CD4-positive, alpha-beta T cell treated with Interleukin-10 for 1 hour (primary cell): Measurements from ENCODE around the gene MED15.
"Not testable (repeated sequence)": the region's sequence is repeated elsewhere in the genome, so short reads cannot be mapped to it uniquely, and the experiment has no call there.

Source experiments
- DNase-seq: peaks from one replicate; pipeline ENCODE4 v3.0.0-alpha.2; 2020

The MED15 gene

DNA sequence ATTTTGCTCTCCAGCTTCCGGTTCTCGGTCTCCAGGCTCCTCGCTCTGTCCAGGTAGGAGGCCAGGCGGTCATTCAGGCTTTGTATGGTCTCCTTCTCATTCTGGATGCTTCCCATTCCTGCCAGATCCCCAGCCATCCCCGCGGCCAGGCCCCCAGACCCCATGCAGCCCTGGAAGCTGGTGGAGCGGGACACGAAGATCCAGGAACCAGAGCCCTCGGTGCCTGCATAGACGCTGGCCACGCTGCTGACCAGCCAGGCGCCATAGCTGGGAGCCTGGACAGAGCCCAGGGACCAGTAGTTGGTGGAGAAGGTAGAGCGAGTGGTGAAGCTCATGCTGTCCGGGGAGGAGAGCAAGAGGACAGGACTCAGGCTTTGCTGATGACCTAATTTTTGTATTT is 23.6 kb upstream of the MED15 start:
- DNase-seq: no peak

DNA sequence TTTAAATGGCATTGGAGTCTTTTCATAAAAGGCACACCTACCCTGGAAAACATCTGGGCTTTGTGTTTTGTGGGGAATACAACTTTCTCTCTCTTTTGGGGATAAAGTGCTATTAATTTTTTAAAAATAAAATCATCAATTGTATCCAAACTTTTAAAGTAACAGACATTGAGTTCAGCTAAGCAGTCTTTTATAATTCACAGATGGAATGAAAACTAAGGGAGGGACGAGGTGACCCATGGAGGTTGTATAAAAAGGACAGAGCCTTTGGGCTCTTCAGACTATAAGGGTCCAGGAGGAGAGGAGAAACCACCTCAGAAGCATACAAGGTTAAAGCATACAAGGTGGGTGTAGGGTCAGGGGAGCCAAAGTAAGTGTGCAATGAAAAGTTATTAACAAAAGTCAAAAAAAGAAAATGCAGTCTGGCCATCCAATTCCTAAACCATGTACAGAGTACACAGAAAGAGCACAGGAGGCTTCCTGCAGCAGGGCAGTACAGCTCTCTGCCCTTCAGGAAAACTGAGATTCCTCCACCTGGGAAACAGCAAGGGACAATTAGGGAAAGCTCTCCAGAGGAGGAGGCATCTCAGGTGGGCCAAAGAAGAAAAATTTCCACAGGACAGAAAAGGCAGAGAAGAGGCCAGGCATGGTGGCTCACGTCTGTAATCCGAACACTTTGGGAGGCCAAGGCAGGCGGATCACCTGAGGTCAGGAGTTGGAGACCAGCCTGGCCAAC is 22.3 kb upstream of the MED15 start:
- no peak for DNase-seq

DNA sequence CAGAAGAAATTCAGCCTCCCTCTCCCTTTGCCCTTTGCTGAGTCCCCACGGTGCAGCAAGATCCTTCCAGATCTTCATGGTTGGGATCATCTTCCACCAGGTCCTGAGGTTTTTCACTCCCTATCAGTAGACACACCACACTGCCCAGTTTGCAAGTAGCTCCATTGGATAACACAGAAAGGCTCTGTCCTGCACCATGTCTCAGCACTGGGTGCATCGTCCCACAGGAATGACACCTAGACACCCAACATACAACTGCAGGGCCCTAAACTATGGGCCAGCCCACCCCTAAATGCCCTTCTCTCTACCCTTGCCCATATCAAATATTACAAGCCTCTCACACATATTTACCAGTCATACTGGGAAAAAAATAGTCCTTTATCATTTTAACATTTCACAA is 21.2 kb upstream of the MED15 start:
- no peak for DNase-seq

DNA sequence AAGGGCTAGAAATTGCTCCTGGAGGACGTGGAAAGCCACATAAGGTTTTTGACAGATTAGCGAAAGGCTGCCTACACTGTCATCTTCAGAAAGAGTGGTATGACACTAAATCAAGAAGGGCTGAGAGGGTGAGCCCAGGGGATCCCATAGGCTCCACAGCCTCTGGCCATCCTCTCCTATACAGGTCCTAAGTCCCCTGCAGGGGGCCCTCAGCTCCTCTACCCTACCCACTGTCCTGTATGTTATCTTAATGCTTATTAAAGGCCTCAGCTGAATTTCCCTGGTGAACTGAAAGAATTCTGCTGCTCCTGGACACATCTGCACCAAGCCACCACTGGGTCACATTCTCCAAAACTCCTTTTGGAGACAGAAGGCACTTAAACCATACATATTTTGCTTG is 19.7 kb upstream of the MED15 start:
- DNase-seq: no peak

DNA sequence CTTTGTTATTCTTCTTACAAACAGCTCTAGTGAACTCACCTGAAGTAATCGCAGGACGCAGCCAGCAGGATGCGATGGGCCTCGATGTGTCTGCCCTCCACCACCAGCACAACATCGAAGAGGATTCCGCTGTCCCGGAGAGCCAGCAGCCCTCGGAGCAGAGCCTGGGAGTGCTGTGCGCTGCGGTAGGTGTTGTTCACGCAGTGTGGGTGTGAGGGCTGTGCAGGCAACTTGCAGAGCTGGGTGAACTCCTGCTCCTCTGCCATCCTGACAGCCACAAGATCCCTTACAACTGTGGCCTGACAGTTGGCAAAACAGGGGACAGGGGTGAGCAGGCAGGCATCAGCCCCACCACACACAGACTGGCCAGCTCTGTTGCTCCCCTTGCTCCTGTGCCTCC is 18.5 kb upstream of the MED15 start:
- DNase-seq: no peak

DNA sequence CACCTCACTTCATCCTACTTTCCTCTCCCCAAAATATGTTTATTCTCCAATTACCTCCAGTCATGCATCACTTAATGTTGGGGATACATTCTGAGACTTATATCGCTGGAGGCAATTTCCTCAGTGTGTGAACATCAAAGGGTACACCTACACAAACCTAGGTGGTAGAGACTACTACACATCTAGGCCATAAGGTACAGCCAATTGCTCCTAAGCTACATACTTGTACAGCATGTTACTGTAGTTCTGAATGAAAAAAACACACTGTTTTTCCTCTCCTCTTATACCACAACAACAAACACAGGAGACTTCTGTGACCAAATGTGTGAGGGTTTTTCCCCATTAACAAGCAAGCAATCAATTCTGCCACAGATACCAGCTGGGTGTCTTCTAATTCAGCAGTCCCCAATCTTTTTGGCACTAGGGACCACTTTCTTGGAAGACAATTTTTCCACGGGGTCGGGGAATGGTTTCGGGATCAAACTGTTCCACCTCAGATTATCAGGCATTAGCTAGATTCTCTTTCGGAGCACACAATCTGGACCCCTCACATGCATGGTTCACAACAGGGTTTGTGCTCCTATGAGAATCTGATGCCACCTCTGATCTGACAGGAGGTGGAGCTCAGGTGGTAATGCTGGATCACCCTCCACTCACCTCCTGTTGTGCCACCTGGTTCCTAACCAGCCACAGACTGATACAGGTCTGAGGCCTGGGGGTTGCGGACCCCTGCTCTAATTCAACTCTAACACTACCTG is 17.0 kb upstream of the MED15 start:
- DNase-seq: no peak

DNA sequence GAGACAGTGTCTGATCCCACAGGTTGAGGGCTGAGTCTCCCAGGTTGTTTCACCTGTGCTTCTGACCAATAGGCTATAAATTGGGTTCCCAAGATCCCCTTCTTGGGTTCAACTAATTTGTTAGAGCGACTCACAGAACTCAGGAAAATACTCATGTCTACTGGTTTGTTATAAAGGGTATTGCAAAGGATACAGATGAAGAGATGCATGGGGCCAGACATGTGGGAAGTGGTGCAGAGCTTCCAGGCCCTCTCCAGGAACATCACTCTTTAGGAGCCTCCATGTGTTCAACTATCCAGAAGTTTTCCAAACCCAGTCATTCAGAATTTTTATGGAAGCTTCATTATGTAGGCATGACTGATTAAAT is 16.5 kb upstream of the MED15 start:
- DNase-seq: no peak

DNA sequence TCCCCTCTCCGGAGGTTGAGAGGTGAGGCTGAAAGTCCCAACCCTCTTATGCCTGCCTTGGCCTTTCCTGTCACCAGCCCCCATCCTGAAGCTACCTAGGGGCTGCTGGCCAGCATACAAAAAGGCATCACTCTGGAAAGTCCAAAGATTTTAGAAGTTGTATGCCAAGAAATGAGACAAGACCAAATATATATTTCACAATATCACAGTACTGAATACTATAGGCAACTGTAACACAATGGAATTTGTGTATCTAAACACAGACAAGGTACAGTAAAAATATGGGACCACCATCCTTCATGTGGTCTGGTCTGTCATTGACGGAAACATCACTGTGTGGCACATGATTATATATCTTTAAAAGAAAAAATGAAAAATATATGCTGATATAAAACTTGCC is 16.1 kb upstream of the MED15 start:
- no peak for DNase-seq

DNA sequence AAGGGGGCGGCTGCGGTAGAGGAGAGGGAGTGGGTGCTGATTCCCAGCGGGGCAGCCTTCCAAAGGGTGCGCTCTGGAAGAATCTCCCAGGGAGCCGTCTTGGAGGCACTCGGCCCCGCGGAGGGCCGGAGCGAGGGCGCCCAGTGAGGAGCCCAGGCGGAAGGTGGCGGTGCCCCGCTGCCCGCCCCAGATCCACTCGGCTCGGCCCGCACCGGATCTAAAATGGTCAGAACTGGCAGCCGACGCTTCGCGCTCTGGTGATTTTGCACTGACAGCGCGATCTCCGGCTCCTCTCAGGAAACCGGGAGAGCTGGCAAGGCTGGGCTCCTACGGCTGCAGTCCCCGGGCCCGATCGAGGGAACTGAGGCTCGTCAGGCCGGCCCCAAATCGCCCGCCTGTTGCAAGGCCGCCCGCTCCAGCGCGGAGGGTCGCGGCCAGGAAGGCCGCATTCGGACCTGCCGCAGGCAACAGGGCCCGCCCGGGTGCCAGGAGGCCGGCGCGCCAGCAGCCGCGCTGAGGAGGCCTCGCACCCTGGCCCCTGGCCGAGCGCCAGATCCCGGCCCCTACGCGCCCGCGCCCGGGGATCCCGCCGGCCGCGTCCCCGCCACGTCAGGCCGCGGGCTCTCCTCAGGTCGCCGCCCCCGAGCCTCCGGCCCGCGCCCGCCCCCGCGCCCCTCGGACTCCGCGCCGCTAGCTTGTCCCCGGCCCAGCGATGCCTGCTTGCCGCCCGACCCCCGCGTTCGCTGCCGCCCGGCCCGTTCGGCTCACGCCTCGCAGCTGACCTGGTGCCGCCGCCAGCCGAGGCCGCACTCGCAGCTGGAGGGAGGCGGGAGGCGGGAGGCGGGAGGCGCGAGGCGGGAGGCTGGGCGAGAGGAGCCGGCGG is 12.2 kb upstream of the MED15 start, which contains the start of gene KLHL22:
TSS of gene KLHL22 (minus strand) at position 818 of the 883 bp plus-strand sequence. CDS start 6,584 bp downstream, outside the sequence.
- DNase-seq: peak; percentile 8

DNA sequence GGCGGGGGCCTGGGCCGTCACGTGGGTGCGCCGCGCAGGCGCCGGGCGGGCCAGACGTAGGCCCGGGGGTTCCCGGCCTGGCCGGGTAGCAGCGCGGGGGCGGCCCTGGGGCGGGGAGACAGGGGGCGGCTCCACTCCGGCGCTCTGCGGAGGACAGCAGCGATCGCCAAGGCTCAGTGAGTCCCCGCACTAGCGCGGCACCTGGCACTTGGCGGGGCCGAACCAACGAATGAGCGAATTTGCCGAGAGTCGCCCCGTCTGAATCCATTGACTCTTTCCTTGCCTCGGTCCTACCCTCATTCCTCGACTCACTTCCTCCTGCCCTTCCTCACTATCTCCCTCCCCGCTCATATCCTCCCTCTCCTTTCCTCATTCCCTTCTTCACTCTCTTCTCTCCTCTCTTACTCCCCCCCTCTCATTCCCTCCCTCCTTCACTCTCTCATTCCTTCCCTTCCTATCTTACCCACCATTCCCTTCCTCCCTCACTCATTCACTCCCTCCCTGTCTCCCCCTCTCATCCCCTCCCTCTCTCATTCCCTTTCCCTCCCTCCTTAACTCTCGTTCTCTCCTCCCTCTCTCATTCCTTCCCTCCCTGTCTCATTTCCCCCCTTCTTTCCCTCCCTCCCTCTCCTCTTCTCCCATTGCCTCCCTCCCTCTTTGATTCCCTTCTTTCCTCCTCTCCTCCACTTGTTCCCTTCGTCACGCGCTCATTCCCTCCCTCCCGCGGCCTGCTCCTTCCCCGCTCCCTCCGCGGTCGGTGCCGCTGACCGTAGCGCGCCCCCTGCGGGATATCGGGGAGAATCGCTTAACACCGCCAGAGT is 11.3 kb upstream of the MED15 start:
- DNase-seq: peak; percentile 92

DNA sequence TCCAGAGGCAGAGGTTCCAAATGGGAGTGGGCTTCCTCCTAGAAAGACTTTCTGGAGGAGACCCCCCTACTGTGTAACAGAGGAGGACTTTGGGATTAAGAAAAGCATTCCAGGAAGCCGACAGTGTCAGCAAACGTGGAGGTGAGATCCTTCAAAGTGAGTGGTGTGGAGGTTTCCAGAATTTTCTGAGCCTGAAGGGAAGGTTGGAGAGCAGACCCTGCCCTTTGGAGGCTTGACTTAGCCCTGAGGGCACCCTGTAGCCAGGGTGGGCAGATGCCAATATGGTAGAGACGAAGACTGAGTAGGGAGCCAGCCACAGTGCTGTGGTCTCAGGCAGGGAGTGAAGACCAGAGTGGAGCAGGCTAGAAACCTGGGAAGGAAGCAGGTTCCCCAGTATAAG is 10.0 kb upstream of the MED15 start:
- DNase-seq: no peak

DNA sequence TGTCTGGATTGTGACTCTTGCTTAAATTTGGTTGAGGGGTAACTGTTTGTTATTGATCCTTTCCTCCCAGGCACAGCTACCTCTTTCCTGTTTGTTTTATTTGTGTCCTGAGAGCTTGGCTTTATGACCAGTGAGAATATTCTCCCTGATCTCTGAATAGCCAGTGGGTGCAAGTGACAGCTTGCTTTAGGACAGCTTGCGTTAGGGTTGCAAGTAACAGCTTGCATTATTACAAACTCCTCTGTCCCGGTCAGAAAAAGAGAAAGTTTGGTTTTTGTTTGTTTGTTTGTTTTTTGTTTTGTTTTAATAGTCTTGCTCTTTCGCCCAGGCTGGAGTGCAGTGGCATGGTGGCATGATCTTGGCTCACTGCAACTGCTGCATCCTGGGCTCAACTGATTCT is 8.5 kb upstream of the MED15 start:
- DNase-seq: no peak

DNA sequence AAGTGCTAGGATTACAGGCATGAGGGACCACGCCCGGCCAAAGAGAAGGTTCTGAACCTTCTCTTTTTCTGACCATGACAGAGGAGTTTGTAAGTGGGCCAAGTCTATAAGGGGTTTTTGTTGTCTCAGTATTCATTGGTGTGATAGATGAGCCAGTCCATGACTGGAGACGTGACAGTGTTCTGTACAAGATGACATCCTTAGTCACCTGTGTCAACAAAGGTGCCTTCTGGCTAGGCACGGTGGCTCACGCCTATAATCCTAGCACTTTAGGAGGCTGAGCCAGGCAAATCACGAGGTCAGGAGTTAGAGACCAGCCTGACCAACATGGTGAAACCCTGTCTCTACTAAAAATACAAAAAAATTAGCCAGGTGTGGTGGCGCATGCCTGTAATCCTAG is 7.6 kb upstream of the MED15 start:
- DNase-seq: no peak

DNA sequence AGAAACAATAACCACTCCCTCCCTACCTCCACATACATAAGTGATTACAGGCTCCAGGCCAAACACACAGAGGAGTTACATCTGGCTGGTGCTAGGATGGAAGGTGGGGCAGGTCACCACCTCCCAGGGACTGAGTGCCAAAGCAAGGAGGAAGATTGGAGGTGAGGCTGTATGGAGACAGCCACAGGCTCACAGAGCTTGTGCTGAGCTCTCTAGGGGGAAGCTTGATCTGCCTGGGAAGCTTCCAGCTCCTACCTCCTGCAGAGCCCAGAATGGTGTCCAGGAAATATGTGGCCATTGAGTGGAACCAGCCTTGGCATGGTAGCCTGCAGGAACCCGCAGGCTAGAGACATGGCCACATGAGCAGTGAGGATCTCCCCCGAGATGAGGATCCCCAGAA is 3.6 kb upstream of the MED15 start:
- no peak for DNase-seq

DNA sequence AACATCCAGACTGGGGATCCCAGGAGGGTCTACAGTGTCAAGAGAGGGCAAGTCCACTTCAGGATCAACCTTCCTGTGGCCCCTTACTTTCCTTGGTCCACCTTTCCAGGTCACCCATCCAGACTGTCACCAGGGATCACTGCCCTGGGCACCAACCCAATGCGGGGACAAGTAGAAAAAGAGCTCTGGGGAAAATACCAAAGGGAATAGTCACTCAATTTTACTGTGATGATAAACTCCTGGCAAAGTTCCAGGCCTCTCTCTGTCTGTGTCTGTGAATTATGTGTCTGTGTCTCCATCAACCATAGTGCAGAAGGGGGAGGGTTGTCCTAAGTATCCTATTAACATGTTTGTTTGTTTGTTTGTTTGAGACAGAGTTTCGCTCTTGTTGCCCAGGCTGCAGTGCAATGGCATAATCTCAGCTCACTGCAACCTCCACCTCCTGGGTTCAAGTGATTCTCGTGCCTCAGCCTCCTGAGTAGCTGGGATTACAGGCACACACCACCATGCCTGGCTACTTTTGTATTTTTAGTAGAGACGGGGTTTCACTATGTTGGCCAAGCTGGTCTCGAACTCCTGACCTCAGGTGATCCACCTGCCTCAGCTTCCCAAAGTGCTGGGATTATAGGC is 3.0 kb upstream of the MED15 start:
- not testable (repeated sequence) for DNase-seq

DNA sequence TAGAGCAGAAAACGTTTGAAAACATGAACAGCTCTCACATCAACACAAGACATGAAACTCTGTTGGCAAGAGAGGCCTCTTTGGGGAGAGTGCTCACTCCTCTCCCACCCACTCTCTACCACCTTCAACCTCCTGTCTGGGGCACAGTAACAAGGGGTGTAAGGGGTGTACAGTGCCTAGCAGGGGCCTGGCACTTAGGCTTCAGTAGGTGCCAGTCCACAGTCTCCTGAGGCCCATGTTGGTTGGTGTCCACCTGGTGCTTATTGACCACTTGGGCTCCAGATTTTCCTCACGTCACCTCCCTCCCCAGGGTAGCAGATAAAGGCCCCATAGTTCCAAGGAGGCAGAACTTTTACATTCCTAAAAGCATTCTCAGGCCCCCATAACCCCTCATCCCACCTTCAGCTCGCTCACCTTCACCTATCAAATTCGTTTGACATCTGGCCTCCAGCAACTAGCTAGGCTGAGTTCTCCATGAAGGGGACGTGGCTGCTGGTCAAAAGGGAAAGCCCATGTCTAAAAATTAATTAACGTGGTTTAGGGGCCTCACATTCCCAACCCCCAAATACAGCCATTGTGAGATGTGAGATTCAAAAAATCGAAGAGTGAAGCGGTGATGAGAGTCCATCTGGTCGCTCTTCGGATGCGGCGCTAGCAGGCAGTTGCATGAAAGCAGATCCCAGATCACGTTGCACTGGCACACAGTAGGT is 712 bp upstream of the MED15 start:
- DNase-seq: no peak

DNA sequence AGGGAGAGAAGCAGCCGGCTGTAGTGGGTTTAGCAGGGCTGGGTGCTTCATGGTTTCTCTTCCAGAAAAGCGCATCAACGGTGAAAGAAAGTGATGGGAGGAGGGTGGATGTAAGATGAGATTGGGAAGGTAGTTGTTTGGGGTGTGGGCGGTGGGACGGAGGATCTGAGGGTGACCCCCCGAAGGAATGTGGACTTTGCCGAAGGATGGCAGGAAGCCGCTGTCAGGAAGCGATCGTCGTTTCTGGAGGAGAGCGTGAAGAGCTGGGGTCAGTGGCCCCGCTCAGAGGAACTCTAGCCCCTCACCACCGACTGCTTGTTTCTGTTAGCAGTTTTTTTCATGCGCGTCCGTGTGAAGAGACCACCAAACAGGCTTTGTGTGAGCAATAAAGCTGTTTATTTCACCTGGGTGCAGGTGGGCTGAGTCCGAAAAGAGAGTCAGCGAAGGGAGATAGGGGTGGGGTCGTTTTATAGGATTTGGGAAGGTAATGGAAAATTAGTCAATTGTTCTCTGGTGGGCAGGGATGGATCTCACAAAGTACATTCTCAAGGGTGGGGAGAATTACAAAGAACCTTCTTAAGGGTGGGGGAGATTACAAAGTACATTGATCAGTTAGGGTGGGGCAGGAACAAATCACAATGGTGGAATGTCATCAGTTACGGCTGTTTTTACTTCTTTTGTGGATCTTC is 801 bp downstream of the MED15 start:
- not testable (repeated sequence) for DNase-seq

DNA sequence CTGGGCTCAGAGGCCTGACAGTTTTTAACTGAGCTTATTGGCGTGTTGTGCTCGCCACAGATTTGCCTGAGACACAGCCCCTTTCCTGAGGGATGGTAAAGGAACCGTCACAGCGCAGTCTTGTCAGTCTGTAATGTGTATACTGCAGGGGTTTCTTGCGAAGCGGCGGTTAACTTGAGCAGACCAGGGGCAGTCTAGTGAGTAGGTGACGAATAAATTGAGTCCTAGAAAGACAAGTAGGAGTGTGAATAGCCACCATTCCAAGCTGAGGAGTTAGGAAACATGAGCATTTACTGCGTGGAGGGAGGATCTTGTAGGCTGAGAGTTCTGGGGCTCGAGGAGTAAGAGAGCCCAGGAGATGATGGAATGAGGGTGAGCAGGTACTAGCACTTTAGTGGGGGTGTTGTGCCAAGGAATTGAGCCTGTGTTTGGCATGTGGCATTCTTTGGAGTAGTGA is 1.4 kb downstream of the MED15 start:
- no peak for DNase-seq

DNA sequence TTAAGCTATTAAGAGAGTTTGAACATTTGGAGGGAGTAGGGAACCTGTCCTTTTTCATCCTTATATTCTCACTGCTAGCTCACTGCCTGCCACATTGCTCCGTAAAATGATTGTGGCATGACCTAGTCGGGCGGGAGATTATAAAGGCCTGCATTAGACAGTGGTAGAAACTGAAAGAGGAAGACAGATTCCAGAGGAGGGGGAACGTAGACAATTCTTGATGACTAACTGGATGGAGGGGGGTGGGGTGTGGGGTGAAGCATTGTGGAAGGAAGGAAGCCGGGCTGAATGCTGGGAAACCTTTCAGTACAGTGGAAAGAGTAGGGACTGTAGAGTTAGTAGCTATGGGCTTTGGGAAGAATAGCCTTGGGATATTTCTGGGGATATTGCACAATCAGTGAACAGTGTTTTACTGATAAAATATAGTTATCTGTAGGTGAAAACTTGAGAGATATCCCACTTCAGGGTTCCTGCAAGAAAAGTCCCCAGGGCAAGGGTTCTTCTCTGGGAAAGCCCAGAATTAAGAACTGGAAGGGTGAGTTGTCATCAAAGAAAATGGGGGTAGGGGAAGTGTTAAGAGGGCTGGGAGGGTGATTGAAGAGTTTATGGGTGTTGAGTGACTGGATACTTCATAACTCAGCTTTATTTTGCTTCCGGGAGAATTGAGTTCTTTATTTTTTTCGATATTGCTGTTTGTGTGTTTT is 2.1 kb downstream of the MED15 start:
- DNase-seq: peak; percentile 62
